GM19397 (cell line): Measurements from ENCODE around the gene ZNF451.
"Not testable (repeated sequence)": the region's sequence is repeated elsewhere in the genome, so short reads cannot be mapped to it uniquely, and the experiment has no call there.

Experiments used
- ATAC-seq: cut with Tn5 transposase; IDR thresholded peaks from one replicate; pipeline ENCODE4 v1.9.1; 2021; ENCODE audit warnings: mild to moderate bottlenecking, moderate library complexity; ENCODE audit not compliant: unreplicated experiment

ZNF451 gene

GRCh38 chr6:57089687-57090457 is at the start of gene ZNF451:
Gene ZNF451, plus strand, starts transcription at chr6:57090188. Its CDS starts 66 bp downstream, at chr6:57090254.
- peak; percentile 95 for ATAC-seq

- not testable (repeated sequence) for ATAC-seq
Observed at GRCh38 chr6:57044061-57044460, 45.9 kb upstream of the ZNF451 start.

GRCh38 chr6:57044568-57044967 is 45.4 kb upstream of the ZNF451 start:
- ATAC-seq, result no peak

- ATAC-seq, result peak; percentile 92
Observed at GRCh38 chr6:57046332-57047256, 43.4 kb upstream of the ZNF451 start, which contains the start of gene KIAA1586. Gene KIAA1586, plus strand, starts transcription at chr6:57046693. Its CDS starts 63 bp downstream, at chr6:57046756.

GRCh38 chr6:57047257-57047585 is 42.8 kb upstream of the ZNF451 start:
- ATAC-seq, result peak; percentile 26

- ATAC-seq, result not testable (repeated sequence)
Observed at GRCh38 chr6:57047859-57048258, 42.1 kb upstream of the ZNF451 start.

- ATAC-seq, result no peak
Observed at GRCh38 chr6:57048577-57048976, 41.4 kb upstream of the ZNF451 start.

- no peak for ATAC-seq
Observed at GRCh38 chr6:57063847-57064246, 26.1 kb upstream of the ZNF451 start.

- no peak for ATAC-seq
Observed at GRCh38 chr6:57064809-57065208, 25.2 kb upstream of the ZNF451 start.

GRCh38 chr6:57068061-57068460 is 21.9 kb upstream of the ZNF451 start:
- ATAC-seq, result no peak

GRCh38 chr6:57069228-57069627 is 20.8 kb upstream of the ZNF451 start:
- ATAC-seq, result no peak

GRCh38 chr6:57069920-57070331 is 20.1 kb upstream of the ZNF451 start:
- no peak for ATAC-seq

- ATAC-seq, result no peak
Observed at GRCh38 chr6:57072108-57072507, 17.9 kb upstream of the ZNF451 start.

GRCh38 chr6:57074383-57074782 is 15.6 kb upstream of the ZNF451 start:
- ATAC-seq, result no peak

- no peak for ATAC-seq
Observed at GRCh38 chr6:57075092-57075491, 14.9 kb upstream of the ZNF451 start.

GRCh38 chr6:57078531-57079207 is 11.3 kb upstream of the ZNF451 start:
- no peak for ATAC-seq

GRCh38 chr6:57085471-57085870 is 4.5 kb upstream of the ZNF451 start:
- ATAC-seq, result no peak

- no peak for ATAC-seq
Observed at GRCh38 chr6:57086843-57087242, 3.1 kb upstream of the ZNF451 start.

- ATAC-seq, result no peak
Observed at GRCh38 chr6:57087916-57088315, 2.1 kb upstream of the ZNF451 start.

- no peak for ATAC-seq
Observed at GRCh38 chr6:57089265-57089664, 723 bp upstream of the ZNF451 start.

GRCh38 chr6:57090458-57091067 is 575 bp downstream of the ZNF451 start:
- not testable (repeated sequence) for ATAC-seq
